ENCODE results near the gene UBE2E2.
A peak's percentile ranks its signal among the peaks of the same experiment; 100 is the strongest.

UBE2E2 gene

GRCh38 chr3:23481011-23481615 lies 278.0 kb downstream of the UBE2E2 start:
- TF ChIP-seq ZNF70 (CRISPR knock-in tag; IDR thresholded peaks at IDR 0.05) (no peak), TOX (CRISPR knock-in tag; IDR thresholded peaks at IDR 0.05; ENCODE audit: borderline replicate concordance) (no peak), OSR1 (CRISPR knock-in tag; IDR thresholded peaks at IDR 0.05) (no peak), ZNF8 (CRISPR knock-in tag; IDR thresholded peaks at IDR 0.05) (no peak), TCF4 (CRISPR knock-in tag; IDR thresholded peaks at IDR 0.05; ENCODE audit: borderline replicate concordance) (no peak), POU6F1 (CRISPR knock-in tag; IDR thresholded peaks at IDR 0.05; ENCODE audit: borderline replicate concordance, low read depth) (no peak), SNAI2 (CRISPR knock-in tag; IDR thresholded peaks at IDR 0.05) (no peak), ARNTL (CRISPR knock-in tag; IDR thresholded peaks at IDR 0.05; ENCODE audit: borderline replicate concordance, low read depth) (no peak), ZFP30 (CRISPR knock-in tag; IDR thresholded peaks at IDR 0.05) (no peak), PPARA (CRISPR knock-in tag; IDR thresholded peaks at IDR 0.05; ENCODE audit: borderline replicate concordance) (no peak), CSDC2 (CRISPR knock-in tag; IDR thresholded peaks at IDR 0.05) (no peak), GLIS3 (CRISPR knock-in tag; IDR thresholded peaks at IDR 0.05) (no peak)
- TF ChIP-seq, protein P1, sequence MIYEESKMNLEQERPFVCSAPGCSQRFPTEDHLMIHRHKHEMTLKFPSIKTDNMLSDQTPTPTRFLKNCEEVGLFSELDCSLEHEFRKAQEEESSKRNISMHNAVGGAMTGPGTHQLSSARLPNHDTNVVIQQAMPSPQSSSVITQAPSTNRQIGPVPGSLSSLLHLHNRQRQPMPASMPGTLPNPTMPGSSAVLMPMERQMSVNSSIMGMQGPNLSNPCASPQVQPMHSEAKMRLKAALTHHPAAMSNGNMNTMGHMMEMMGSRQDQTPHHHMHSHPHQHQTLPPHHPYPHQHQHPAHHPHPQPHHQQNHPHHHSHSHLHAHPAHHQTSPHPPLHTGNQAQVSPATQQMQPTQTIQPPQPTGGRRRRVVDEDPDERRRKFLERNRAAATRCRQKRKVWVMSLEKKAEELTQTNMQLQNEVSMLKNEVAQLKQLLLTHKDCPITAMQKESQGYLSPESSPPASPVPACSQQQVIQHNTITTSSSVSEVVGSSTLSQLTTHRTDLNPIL (CRISPR knock-in tag; IDR thresholded peaks at IDR 0.05; ENCODE audit: low read depth): no peak
- TF ChIP-seq, protein P2, sequence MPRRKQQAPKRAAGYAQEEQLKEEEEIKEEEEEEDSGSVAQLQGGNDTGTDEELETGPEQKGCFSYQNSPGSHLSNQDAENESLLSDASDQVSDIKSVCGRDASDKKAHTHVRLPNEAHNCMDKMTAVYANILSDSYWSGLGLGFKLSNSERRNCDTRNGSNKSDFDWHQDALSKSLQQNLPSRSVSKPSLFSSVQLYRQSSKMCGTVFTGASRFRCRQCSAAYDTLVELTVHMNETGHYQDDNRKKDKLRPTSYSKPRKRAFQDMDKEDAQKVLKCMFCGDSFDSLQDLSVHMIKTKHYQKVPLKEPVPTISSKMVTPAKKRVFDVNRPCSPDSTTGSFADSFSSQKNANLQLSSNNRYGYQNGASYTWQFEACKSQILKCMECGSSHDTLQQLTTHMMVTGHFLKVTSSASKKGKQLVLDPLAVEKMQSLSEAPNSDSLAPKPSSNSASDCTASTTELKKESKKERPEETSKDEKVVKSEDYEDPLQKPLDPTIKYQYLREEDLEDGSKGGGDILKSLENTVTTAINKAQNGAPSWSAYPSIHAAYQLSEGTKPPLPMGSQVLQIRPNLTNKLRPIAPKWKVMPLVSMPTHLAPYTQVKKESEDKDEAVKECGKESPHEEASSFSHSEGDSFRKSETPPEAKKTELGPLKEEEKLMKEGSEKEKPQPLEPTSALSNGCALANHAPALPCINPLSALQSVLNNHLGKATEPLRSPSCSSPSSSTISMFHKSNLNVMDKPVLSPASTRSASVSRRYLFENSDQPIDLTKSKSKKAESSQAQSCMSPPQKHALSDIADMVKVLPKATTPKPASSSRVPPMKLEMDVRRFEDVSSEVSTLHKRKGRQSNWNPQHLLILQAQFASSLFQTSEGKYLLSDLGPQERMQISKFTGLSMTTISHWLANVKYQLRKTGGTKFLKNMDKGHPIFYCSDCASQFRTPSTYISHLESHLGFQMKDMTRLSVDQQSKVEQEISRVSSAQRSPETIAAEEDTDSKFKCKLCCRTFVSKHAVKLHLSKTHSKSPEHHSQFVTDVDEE (CRISPR knock-in tag; IDR thresholded peaks at IDR 0.05): no peak
- TF ChIP-seq, protein P3, sequence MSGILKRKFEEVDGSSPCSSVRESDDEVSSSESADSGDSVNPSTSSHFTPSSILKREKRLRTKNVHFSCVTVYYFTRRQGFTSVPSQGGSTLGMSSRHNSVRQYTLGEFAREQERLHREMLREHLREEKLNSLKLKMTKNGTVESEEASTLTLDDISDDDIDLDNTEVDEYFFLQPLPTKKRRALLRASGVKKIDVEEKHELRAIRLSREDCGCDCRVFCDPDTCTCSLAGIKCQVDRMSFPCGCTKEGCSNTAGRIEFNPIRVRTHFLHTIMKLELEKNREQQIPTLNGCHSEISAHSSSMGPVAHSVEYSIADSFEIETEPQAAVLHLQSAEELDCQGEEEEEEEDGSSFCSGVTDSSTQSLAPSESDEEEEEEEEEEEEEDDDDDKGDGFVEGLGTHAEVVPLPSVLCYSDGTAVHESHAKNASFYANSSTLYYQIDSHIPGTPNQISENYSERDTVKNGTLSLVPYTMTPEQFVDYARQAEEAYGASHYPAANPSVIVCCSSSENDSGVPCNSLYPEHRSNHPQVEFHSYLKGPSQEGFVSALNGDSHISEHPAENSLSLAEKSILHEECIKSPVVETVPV (CRISPR knock-in tag; IDR thresholded peaks at IDR 0.05): no peak
- no peak for ATAC-seq

DNA sequence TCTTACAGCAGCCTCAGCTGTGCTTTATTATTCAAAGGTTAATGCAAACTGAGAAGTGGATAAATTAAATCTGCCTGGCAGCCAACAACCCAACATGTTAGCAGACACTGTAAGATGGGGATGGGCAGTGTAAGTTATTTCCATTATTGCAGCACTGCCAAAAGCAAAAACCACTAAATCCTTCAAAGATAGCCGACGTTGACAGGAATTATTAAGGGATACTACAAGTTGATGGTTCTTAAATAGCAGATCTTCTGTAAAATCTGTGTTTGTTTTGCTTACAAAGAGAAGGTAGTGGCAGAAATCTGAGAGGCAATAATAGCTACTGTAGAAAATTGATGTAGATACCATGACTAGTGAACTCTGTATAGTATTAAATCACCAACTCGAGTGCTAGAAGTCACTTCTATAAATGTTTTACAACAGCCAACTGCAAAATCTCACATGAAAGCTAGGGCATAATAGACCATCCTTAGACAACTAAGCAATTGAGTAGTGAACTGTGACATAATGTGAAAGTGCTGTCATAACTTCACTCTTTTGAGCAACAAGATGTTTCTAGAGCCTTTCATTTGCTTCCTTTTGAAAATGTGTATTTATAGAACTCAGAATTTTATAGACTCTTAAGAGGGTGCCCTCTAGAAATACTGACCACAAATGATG lies 278.6 kb downstream of the UBE2E2 start:
- TF ChIP-seq, protein P2 (CRISPR knock-in tag; IDR thresholded peaks at IDR 0.05): 0 out of 2 replicates have a peak, but pooled peaks have one; percentile 31
- TF ChIP-seq, protein P1 (CRISPR knock-in tag; IDR thresholded peaks at IDR 0.05; ENCODE audit: low read depth): no peak
- peak; percentile 61 for ATAC-seq

- no peak for ATAC-seq
- TF ChIP-seq, protein P2 (CRISPR knock-in tag; IDR thresholded peaks at IDR 0.05): no peak
- TF ChIP-seq CSDC2 (CRISPR knock-in tag; IDR thresholded peaks at IDR 0.05) (no peak), ZNF565 (CRISPR knock-in tag; conservative IDR thresholded peaks at IDR 0.05; ENCODE audit: low read depth) (no peak), ESRRG (CRISPR knock-in tag; IDR thresholded peaks at IDR 0.05) (no peak), GLIS3 (CRISPR knock-in tag; IDR thresholded peaks at IDR 0.05) (no peak), SNAI2 (CRISPR knock-in tag; IDR thresholded peaks at IDR 0.05) (no peak), TCF4 (CRISPR knock-in tag; IDR thresholded peaks at IDR 0.05; ENCODE audit: borderline replicate concordance) (no peak), POU6F1 (CRISPR knock-in tag; IDR thresholded peaks at IDR 0.05; ENCODE audit: borderline replicate concordance, low read depth) (no peak), ZC3H10 (CRISPR knock-in tag; IDR thresholded peaks at IDR 0.05) (no peak), ZFP30 (CRISPR knock-in tag; IDR thresholded peaks at IDR 0.05) (no peak)
Measured at GRCh38 chr3:23484386-23484785, 281.3 kb downstream of the UBE2E2 start.
